Measurements from ENCODE around the gene RPS2.

Gene RPS2

DNA sequence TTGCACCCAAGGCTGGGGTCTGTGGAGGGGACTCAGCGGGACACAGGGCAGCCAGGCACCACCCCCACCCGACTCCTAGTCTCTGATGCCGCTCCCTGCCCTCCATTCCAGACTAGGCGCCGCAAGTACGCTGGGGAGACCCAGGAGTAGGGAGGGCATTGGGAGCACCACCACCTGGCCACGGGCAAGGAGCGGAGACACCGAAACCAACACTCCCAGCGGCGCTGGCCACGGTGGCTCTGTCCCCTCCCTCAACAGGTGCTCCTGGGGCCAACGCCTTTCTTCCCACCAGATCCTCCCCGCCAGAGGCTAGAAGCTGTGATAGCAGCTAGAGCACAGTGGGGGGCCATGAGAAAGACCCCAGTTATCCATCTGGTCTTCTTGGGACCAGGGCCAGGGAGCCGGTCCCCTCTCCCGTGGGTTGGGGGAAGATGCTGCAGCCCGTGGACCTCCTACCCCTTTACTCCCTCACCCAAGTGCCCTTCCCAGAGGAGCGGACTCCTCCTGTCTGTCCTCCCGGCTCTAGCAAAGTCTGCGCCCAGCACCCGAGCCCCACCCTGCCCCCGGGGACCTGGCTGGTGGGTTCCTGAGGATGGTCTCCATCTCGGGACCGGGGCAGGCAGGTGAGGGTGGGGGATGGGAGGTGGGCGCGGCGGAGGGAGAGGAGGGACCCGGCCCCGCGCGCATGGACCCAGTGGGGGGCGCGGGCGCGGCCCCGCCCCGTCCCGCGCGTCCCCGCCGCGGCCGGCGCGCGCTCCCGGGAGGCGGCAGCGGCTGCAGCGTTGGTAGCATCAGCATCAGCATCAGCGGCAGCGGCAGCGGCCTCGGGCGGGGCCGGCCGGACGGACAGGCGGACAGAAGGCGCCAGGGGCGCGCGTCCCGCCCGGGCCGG is 24.8 kb upstream of the RPS2 start, which contains the start of gene SYNGR3 (continued):
- TF ChIP-seq, protein P1, sequence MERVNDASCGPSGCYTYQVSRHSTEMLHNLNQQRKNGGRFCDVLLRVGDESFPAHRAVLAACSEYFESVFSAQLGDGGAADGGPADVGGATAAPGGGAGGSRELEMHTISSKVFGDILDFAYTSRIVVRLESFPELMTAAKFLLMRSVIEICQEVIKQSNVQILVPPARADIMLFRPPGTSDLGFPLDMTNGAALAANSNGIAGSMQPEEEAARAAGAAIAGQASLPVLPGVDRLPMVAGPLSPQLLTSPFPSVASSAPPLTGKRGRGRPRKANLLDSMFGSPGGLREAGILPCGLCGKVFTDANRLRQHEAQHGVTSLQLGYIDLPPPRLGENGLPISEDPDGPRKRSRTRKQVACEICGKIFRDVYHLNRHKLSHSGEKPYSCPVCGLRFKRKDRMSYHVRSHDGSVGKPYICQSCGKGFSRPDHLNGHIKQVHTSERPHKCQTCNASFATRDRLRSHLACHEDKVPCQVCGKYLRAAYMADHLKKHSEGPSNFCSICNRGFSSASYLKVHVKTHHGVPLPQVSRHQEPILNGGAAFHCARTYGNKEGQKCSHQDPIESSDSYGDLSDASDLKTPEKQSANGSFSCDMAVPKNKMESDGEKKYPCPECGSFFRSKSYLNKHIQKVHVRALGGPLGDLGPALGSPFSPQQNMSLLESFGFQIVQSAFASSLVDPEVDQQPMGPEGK (tag by site-specific recombination; IDR thresholded peaks at IDR 0.05), result peak; percentile 61; the same call in 1 of the 2 replicates
- TF ChIP-seq RBAK (tag by site-specific recombination; IDR thresholded peaks at IDR 0.05), result no peak
- peak; percentile 93 for TF ChIP-seq SCRT1 (tag by site-specific recombination; IDR thresholded peaks at IDR 0.05; ENCODE audit: borderline replicate concordance)
- TF ChIP-seq WT1 (tag by site-specific recombination; IDR thresholded peaks at IDR 0.05), result peak; percentile 58; the same call in 1 of the 2 replicates
- TF ChIP-seq ZNF140 (tag by site-specific recombination; IDR thresholded peaks at IDR 0.05), result no peak
- no peak for TF ChIP-seq ZNF785 (tag by site-specific recombination; IDR thresholded peaks at IDR 0.05)
- peak; percentile 77; the same call in 1 of the 2 replicates for TF ChIP-seq KLF1 (tag by site-specific recombination; IDR thresholded peaks at IDR 0.05)
- TF ChIP-seq ZNF138 (tag by site-specific recombination; IDR thresholded peaks at IDR 0.05; ENCODE audit: borderline replicate concordance), result no peak
- TF ChIP-seq, protein P2, sequence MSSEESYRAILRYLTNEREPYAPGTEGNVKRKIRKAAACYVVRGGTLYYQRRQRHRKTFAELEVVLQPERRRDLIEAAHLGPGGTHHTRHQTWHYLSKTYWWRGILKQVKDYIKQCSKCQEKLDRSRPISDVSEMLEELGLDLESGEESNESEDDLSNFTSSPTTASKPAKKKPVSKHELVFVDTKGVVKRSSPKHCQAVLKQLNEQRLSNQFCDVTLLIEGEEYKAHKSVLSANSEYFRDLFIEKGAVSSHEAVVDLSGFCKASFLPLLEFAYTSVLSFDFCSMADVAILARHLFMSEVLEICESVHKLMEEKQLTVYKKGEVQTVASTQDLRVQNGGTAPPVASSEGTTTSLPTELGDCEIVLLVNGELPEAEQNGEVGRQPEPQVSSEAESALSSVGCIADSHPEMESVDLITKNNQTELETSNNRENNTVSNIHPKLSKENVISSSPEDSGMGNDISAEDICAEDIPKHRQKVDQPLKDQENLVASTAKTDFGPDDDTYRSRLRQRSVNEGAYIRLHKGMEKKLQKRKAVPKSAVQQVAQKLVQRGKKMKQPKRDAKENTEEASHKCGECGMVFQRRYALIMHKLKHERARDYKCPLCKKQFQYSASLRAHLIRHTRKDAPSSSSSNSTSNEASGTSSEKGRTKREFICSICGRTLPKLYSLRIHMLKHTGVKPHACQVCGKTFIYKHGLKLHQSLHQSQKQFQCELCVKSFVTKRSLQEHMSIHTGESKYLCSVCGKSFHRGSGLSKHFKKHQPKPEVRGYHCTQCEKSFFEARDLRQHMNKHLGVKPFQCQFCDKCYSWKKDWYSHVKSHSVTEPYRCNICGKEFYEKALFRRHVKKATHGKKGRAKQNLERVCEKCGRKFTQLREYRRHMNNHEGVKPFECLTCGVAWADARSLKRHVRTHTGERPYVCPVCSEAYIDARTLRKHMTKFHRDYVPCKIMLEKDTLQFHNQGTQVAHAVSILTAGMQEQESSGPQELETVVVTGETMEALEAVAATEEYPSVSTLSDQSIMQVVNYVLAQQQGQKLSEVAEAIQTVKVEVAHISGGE (tag by site-specific recombination; conservative IDR thresholded peaks at IDR 0.05; ENCODE audit: low read depth), result no peak
- 0 out of 2 replicates have a peak, but pooled peaks have one; percentile 16 for TF ChIP-seq EGR2 (tag by site-specific recombination; IDR thresholded peaks at IDR 0.05; ENCODE audit: low read depth)
- TF ChIP-seq ZNF23 (tag by site-specific recombination; IDR thresholded peaks at IDR 0.05; ENCODE audit: borderline replicate concordance), result no peak
- no peak for TF ChIP-seq ZNF530 (tag by site-specific recombination; IDR thresholded peaks at IDR 0.05; ENCODE audit: low read depth)
- peak; percentile 48 for TF ChIP-seq GLIS2 (tag by site-specific recombination; IDR thresholded peaks at IDR 0.05)
- TF ChIP-seq, protein P3, sequence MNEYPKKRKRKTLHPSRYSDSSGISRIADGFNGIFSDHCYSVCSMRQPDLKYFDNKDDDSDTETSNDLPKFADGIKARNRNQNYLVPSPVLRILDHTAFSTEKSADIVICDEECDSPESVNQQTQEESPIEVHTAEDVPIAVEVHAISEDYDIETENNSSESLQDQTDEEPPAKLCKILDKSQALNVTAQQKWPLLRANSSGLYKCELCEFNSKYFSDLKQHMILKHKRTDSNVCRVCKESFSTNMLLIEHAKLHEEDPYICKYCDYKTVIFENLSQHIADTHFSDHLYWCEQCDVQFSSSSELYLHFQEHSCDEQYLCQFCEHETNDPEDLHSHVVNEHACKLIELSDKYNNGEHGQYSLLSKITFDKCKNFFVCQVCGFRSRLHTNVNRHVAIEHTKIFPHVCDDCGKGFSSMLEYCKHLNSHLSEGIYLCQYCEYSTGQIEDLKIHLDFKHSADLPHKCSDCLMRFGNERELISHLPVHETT (tag by site-specific recombination; IDR thresholded peaks at IDR 0.05), result no peak
- TF ChIP-seq ZNF10 (tag by site-specific recombination; IDR thresholded peaks at IDR 0.05), result peak; percentile 68; the same call in 1 of the 2 replicates
- TF ChIP-seq, protein P4, sequence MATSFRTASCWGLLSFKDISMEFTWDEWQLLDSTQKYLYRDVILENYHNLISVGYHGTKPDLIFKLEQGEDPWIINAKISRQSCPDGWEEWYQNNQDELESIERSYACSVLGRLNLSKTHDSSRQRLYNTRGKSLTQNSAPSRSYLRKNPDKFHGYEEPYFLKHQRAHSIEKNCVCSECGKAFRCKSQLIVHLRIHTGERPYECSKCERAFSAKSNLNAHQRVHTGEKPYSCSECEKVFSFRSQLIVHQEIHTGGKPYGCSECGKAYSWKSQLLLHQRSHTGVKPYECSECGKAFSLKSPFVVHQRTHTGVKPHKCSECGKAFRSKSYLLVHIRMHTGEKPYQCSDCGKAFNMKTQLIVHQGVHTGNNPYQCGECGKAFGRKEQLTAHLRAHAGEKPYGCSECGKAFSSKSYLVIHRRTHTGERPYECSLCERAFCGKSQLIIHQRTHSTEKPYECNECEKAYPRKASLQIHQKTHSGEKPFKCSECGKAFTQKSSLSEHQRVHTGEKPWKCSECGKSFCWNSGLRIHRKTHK (tag by site-specific recombination; IDR thresholded peaks at IDR 0.05), result no peak
- peak; percentile 15; the same call in 1 of the 2 replicates for TF ChIP-seq ZNF394 (tag by site-specific recombination; IDR thresholded peaks at IDR 0.05; ENCODE audit: borderline replicate concordance)
- TF ChIP-seq KLF8 (tag by site-specific recombination; IDR thresholded peaks at IDR 0.05), result 0 out of 2 replicates have a peak, but pooled peaks have one; percentile 26
- no peak for TF ChIP-seq MEIS1 (CRISPR knock-in tag; IDR thresholded peaks at IDR 0.05; ENCODE audit: borderline replicate concordance)
- peak; percentile 98 for TF ChIP-seq SCRT2 (tag by site-specific recombination; IDR thresholded peaks at IDR 0.05)
- TF ChIP-seq SP2 (tag by site-specific recombination; IDR thresholded peaks at IDR 0.05), result peak; percentile 13; the same call in 1 of the 2 replicates
- TF ChIP-seq ZIC2 (tag by site-specific recombination; IDR thresholded peaks at IDR 0.05), result peak; percentile 79
- peak; percentile 25; the same call in 1 of the 2 replicates for TF ChIP-seq ZEB2 (tag by site-specific recombination; IDR thresholded peaks at IDR 0.05)
- TF ChIP-seq ZNF664 (tag by site-specific recombination; IDR thresholded peaks at IDR 0.05), result no peak
- peak; percentile 54 for TF ChIP-seq ZNF335 (tag by site-specific recombination; conservative IDR thresholded peaks at IDR 0.05)
- no peak for TF ChIP-seq ZNF248 (tag by site-specific recombination; IDR thresholded peaks at IDR 0.05)
- TF ChIP-seq, protein P5, sequence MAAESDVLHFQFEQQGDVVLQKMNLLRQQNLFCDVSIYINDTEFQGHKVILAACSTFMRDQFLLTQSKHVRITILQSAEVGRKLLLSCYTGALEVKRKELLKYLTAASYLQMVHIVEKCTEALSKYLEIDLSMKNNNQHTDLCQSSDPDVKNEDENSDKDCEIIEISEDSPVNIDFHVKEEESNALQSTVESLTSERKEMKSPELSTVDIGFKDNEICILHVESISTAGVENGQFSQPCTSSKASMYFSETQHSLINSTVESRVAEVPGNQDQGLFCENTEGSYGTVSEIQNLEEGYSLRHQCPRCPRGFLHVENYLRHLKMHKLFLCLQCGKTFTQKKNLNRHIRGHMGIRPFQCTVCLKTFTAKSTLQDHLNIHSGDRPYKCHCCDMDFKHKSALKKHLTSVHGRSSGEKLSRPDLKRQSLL (tag by site-specific recombination; IDR thresholded peaks at IDR 0.05), result no peak
- peak; percentile 33; the same call in 1 of the 2 replicates for TF ChIP-seq GLIS1 (tag by site-specific recombination; IDR thresholded peaks at IDR 0.05)
